Fibroblast of lung (primary cell): ENCODE measurements around the gene XPC. TPM values are rescaled to one million over a fixed set of nuclear protein-coding genes. Genes with fewer than 3 reads are reported as not detected.

Source experiments
- DNase-seq, 2 donors: peaks; one replicate each; pipeline versions ENCODE4 v3.0.0 to v3.0.0-alpha.2; 2010; ENCODE audit warnings: low read depth in 2 of 2
- H2AFZ ChIP-seq: 2 replicates; pipeline ENCODE4 v1.5.1; 2012; ENCODE audit warnings: low read length, control low read depth, inconsistent platforms
- H3K27ac ChIP-seq: 2 replicates; pipeline ENCODE4 v1.5.1; 2011; ENCODE audit warnings: low read length, control low read depth; ENCODE audit not compliant: insufficient read depth
- H3K27me3 ChIP-seq: 2 replicates; pipeline ENCODE4 v1.5.1; 2011; ENCODE audit warnings: mild to moderate bottlenecking, low read length; ENCODE audit not compliant: control insufficient read depth, insufficient read depth
- H3K36me3 ChIP-seq: 2 replicates; pipeline ENCODE4 v1.5.1; 2011; ENCODE audit warnings: low read length; ENCODE audit not compliant: control insufficient read depth, insufficient read depth
- H3K4me1 ChIP-seq: 2 replicates; pipeline ENCODE4 v1.5.1; 2011; ENCODE audit warnings: low read length; ENCODE audit not compliant: control insufficient read depth, insufficient read depth; ENCODE audit errors: extremely low read depth
- H3K4me2 ChIP-seq: 2 replicates; pipeline ENCODE4 v1.5.1; 2011; ENCODE audit warnings: low read length, control low read depth; ENCODE audit not compliant: insufficient read depth; ENCODE audit errors: extremely low read depth
- H3K4me3 ChIP-seq, 4 experiments: fragments of 200-600 bp in 1 of 4; sonication (generic) in 1 of 4; replicated peaks in 1 of 4; 2 replicates each; pipeline ENCODE4 v1.5.1; 2011 to 2016; ENCODE audit warnings: low read length in 4 of 4, low read depth in 3 of 4, mild to moderate bottlenecking in 3 of 4, control low read depth in 2 of 4, inconsistent platforms in 1 of 4, mixed read lengths in 1 of 4; ENCODE audit not compliant: insufficient read depth in 1 of 4; ENCODE audit errors: control extremely low read depth in 1 of 4
- H3K79me2 ChIP-seq: 2 replicates; pipeline ENCODE4 v1.5.1; 2012; ENCODE audit warnings: mild to moderate bottlenecking, low read length, inconsistent platforms; ENCODE audit not compliant: control insufficient read depth, insufficient read depth
- H3K9ac ChIP-seq: 2 replicates; pipeline ENCODE4 v1.5.1; 2011; ENCODE audit warnings: mild to moderate bottlenecking, low read length, control low read depth; ENCODE audit not compliant: insufficient read depth
- H3K9me3 ChIP-seq: 2 replicates; pipeline ENCODE4 v1.5.1; 2012; ENCODE audit warnings: low read depth, low read length; ENCODE audit not compliant: control insufficient read depth, insufficient read depth
- H4K20me1 ChIP-seq: 2 replicates; pipeline ENCODE4 v1.5.1; 2011; ENCODE audit warnings: low read length; ENCODE audit not compliant: control insufficient read depth, insufficient read depth; ENCODE audit errors: extremely low read depth
- EZH2 ChIP-seq: IDR thresholded peaks from 2 replicates; pipeline ENCODE4 v1.5.1; 2012; ENCODE audit warnings: low read length, control low read depth, mild to moderate bottlenecking; ENCODE audit errors: missing control alignments
- polyA plus RNA-seq, 2 donors: library from polyadenylated mRNA; depleted of rRNA in 1 of 2; stranded (reverse) in 1 of 2; unstranded in 1 of 2; fragments of >200 nt; gene quantifications; 2 replicates each; pipeline ENCODE4 v1.2.1, GENCODE V29; 2011 to 2012; ENCODE audit warnings: missing spikeins in 1 of 2
- total RNA-seq: library from RNA; depleted of rRNA; stranded (reverse); fragments of >200 nt; gene quantifications from 2 replicates; pipeline ENCODE4 v1.2.1, GENCODE V29; 2014
- TF ChIP-seq, protein P1 (sequence below), 2 donors: IDR thresholded peaks in 1 of 2; conservative IDR thresholded peaks in 1 of 2; 1 replicate in 1 of 2; 2 replicates in 1 of 2; pipeline ENCODE4 v1.5.1; 2011 to 2012; ENCODE audit warnings: low read length in 2 of 2, control low read depth in 1 of 2, inconsistent platforms in 1 of 2, low read depth in 1 of 2, mild to moderate bottlenecking in 1 of 2

XPC gene
- total and polyA plus RNA-seq, 2 donors (not counting 1 experiment from before 2014, with no cell fraction given): 18.4 to 95.6 TPM

DNA sequence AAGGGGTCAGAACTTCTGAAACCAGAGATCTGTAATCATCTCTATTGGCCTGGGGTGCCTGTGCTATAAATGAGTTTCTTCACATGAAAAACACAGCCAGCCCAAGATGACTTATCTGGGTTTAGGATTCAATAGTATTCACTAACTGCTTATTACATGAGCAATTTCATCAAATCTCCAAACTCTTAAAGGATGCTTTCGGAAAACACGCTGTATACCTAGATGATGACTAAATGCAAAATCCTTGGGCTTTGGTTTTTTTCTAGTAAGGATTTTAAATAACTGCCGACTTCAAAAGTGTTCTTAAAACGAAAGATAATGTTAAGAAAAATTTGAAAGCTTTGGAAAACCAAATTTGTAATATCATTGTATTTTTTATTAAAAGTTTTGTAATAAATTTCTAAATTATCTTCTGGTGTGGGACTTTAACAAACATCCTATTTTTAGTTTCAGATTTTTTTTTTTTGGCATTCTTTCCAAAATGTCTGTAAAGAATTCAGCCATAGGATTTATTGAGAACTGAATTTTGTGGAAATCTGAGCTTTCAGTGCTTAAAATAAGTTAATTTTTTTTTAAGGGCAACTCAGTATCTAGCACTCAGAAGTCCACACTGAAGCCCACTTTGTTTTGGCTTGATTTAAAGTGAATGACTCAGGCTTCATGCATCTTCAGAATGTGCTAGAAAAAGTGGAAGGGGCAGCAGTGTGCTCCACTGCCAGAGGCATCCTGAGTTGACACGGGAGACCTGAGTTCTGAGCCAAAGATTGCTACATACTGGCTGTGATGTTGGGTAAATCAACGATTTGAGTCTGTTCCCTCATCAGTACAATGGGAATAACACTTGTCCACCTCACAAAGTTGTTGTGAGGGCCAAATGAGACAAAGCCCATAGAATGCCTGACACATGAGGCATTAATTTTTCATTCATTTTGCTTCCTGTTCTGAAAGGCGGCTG, 34.9 kb downstream of the XPC start:
- Histone ChIP-seq H2AFZ (no peak overlapping the region), H3K4me1 (peaks cover 34% of the 10 kb centered on the region), H3K4me3 (peak overlapping the region in 3 of 4 experiments; percentile 4 to 14 (median 14)), H3K4me2 (peak overlapping the region; percentile 64), H3K9me3 (no peaks in the 10 kb centered on the region), H3K27ac (peak overlapping the region; percentile 99), H3K79me2 (no peaks in the 10 kb centered on the region), H3K9ac (peak overlapping the region; percentile 72), H3K36me3 (peaks cover 40% of the 10 kb centered on the region), H3K27me3 (no peaks in the 10 kb centered on the region), H4K20me1 (no peaks in the 10 kb centered on the region)
- DNase-seq: peak; percentile 95 to 96
- no peak for TF ChIP-seq EZH2
- TF ChIP-seq, protein P1, sequence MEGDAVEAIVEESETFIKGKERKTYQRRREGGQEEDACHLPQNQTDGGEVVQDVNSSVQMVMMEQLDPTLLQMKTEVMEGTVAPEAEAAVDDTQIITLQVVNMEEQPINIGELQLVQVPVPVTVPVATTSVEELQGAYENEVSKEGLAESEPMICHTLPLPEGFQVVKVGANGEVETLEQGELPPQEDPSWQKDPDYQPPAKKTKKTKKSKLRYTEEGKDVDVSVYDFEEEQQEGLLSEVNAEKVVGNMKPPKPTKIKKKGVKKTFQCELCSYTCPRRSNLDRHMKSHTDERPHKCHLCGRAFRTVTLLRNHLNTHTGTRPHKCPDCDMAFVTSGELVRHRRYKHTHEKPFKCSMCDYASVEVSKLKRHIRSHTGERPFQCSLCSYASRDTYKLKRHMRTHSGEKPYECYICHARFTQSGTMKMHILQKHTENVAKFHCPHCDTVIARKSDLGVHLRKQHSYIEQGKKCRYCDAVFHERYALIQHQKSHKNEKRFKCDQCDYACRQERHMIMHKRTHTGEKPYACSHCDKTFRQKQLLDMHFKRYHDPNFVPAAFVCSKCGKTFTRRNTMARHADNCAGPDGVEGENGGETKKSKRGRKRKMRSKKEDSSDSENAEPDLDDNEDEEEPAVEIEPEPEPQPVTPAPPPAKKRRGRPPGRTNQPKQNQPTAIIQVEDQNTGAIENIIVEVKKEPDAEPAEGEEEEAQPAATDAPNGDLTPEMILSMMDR (conservative IDR thresholded peaks at IDR 0.05 in 1 of 2, IDR thresholded peaks at IDR 0.05 in 1 of 2; ENCODE audit: low read depth in 1 of 2, low read length in 2 of 2): no peak

DNA sequence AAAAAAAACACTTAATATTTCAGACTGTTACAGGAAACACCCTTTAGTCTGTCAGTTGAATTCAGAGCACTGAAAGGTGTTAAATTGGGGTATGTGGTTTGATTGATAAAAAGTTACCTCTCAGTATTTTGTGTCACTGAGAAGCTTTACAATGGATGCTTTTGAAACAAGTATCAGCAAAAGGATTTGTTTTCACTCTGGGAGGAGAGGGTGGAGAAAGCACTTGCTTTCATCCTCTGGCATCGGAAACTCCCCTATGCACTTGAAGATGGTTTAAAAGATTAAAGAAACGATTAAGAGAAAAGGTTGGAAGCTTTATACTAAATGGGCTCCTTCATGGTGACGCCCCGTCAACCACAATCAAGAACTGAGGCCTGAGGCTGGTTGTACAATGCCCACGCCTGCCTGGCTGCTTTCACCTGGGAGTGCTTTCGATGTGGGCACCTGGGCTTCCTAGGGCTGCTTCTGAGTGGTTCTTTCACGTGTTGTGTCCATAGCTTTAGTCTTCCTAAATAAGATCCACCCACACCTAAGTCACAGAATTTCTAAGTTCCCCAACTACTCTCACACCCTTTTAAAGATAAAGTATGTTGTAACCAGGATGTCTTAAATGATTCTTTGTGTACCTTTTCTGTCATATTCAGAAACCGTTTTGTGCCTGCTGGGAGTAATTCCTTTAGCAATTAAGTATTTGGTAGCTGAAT, 35.7 kb downstream of the XPC start:
- Histone ChIP-seq H3K4me2 (no peak overlapping the region), H3K9ac (no peak overlapping the region), H3K9me3 (no peaks in the 10 kb centered on the region), H3K36me3 (peaks cover 42% of the 10 kb centered on the region), H3K27ac (peak overlapping the region; percentile 99), H3K79me2 (no peaks in the 10 kb centered on the region), H3K27me3 (no peaks in the 10 kb centered on the region), H3K4me3 (no peak overlapping the region), H2AFZ (no peak overlapping the region), H3K4me1 (peaks cover 34% of the 10 kb centered on the region), H4K20me1 (no peaks in the 10 kb centered on the region)
- DNase-seq: no peak
- no peak for TF ChIP-seq EZH2
- TF ChIP-seq, protein P1 (conservative IDR thresholded peaks at IDR 0.05 in 1 of 2, IDR thresholded peaks at IDR 0.05 in 1 of 2; ENCODE audit: low read depth in 1 of 2, low read length in 2 of 2): no peak

DNA sequence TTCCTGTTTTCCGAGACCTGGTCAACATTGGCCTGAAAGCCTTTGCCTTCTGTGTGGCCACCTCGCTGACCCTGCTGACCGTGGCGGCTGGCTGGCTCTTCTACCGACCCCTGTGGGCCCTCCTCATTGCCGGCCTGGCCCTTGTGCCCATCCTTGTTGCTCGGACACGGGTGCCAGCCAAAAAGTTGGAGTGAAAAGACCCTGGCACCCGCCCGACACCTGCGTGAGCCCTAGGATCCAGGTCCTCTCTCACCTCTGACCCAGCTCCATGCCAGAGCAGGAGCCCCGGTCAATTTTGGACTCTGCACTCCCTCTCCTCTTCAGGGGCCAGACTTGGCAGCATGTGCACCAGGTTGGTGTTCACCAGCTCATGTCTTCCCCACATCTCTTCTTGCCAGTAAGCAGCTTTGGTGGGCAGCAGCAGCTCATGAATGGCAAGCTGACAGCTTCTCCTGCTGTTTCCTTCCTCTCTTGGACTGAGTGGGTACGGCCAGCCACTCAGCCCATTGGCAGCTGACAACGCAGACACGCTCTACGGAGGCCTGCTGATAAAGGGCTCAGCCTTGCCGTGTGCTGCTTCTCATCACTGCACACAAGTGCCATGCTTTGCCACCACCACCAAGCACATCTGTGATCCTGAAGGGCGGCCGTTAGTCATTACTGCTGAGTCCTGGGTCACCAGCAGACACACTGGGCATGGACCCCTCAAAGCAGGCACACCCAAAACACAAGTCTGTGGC, 36.6 kb downstream of the XPC start:
- no peaks in the 10 kb centered on the region for H3K27me3 ChIP-seq
- no peak overlapping the region for H2AFZ ChIP-seq
- peak overlapping the region; percentile 99 for H3K27ac ChIP-seq
- H3K9ac ChIP-seq: no peak overlapping the region
- TF ChIP-seq, protein P1 (conservative IDR thresholded peaks at IDR 0.05 in 1 of 2, IDR thresholded peaks at IDR 0.05 in 1 of 2; ENCODE audit: low read depth in 1 of 2, low read length in 2 of 2): no peak
- no peak for TF ChIP-seq EZH2
- H3K79me2 ChIP-seq: no peaks in the 10 kb centered on the region
- no peaks in the 10 kb centered on the region for H3K9me3 ChIP-seq
- peaks cover 42% of the 10 kb centered on the region for H3K36me3 ChIP-seq
- no peaks in the 10 kb centered on the region for H4K20me1 ChIP-seq
- H3K4me3 ChIP-seq: no peak overlapping the region
- DNase-seq: no peak
- peaks cover 36% of the 10 kb centered on the region for H3K4me1 ChIP-seq
- no peak overlapping the region for H3K4me2 ChIP-seq
